ENCODE results near the gene ERC2.

The ERC2 gene

GRCh38 chr3:55813268-55814097 lies 654.8 kb downstream of the ERC2 start:
- no peak for DNase-seq

GRCh38 chr3:55812394-55813013 lies 655.8 kb downstream of the ERC2 start:
- no peak for DNase-seq

GRCh38 chr3:55807210-55807609 lies 661.1 kb downstream of the ERC2 start:
- DNase-seq, result no peak

GRCh38 chr3:55805169-55805568 lies 663.1 kb downstream of the ERC2 start:
- no peak for DNase-seq

GRCh38 chr3:55804170-55805095 lies 663.8 kb downstream of the ERC2 start:
- DNase-seq, result no peak

- no peak for DNase-seq
Measured at GRCh38 chr3:55802816-55803215, 665.5 kb downstream of the ERC2 start.

- no peak for DNase-seq
Measured at GRCh38 chr3:55801676-55802075, 666.6 kb downstream of the ERC2 start.

- DNase-seq, result no peak
Measured at GRCh38 chr3:55801068-55801467, 667.2 kb downstream of the ERC2 start.

- no peak for DNase-seq
Measured at GRCh38 chr3:55797775-55798174, 670.5 kb downstream of the ERC2 start.

- DNase-seq, result no peak
Measured at GRCh38 chr3:55797084-55797483, 671.2 kb downstream of the ERC2 start.

GRCh38 chr3:55796533-55796932 lies 671.7 kb downstream of the ERC2 start:
- DNase-seq, result no peak

- DNase-seq, result no peak
Measured at GRCh38 chr3:55795746-55796145, 672.5 kb downstream of the ERC2 start.

GRCh38 chr3:55795296-55795695 lies 673.0 kb downstream of the ERC2 start:
- DNase-seq, result no peak

- DNase-seq, result no peak
Measured at GRCh38 chr3:55792742-55793141, 675.5 kb downstream of the ERC2 start.

- no peak for DNase-seq
Measured at GRCh38 chr3:55792009-55792408, 676.3 kb downstream of the ERC2 start.

- no peak for DNase-seq
Measured at GRCh38 chr3:55790596-55791350, 677.5 kb downstream of the ERC2 start.

GRCh38 chr3:55789516-55789915 lies 678.8 kb downstream of the ERC2 start:
- DNase-seq, result no peak

GRCh38 chr3:55782807-55783206 lies 685.5 kb downstream of the ERC2 start:
- no peak for DNase-seq

- no peak for DNase-seq
Measured at GRCh38 chr3:55782351-55782750, 685.9 kb downstream of the ERC2 start.

GRCh38 chr3:55780913-55781312 lies 687.4 kb downstream of the ERC2 start:
- no peak for DNase-seq

GRCh38 chr3:55779543-55779942 lies 688.7 kb downstream of the ERC2 start:
- DNase-seq, result no peak

- DNase-seq, result no peak
Measured at GRCh38 chr3:55775366-55776154, 692.7 kb downstream of the ERC2 start.

All from DMS79 treated with DMSO at 0.1 percent for 48 hours (cell line).